Measurements from ENCODE around the gene SORCS2.

DNA sequence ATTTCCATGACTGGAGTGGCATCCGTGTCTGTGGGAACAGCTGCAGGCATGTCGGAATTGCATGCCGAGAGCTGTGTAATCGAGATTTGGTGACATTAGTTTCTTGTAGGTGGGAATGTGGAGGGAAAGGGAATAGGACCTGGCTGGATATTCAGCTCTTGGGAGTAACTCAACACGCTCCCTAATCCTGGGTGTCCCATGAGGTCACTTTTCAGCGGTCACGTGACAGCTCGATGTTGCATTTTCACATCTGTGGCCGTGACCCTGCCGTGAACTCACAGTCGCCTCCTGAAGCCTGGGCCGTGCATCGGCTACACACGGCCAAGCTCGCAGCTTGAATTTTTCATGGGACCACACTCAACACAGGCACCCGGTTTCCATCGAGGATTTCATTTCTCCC lies 268.2 kb downstream of the SORCS2 start:
- TF ChIP-seq EZH2phosphoT487 (IDR thresholded peaks at IDR 0.05; ENCODE audit: insufficient read depth, low read depth) (no peak), EZH2 (IDR thresholded peaks at IDR 0.05; ENCODE audit: insufficient read depth, poor library complexity, severe bottlenecking) (no peak)

Data from GM23248 (cell line).